Ishikawa (cell line): ENCODE results near the gene EPHA3.

Experiments
- EP300 ChIP-seq: IDR thresholded peaks from 2 replicates; pipeline ENCODE4 v1.6.1; 2012; ENCODE audit warnings: borderline replicate concordance
- NFIC ChIP-seq: IDR thresholded peaks from 2 replicates; pipeline ENCODE4 v1.6.1; 2012
- USF1 ChIP-seq: IDR thresholded peaks from 2 replicates; pipeline ENCODE4 v1.6.1; 2012
- YY1 ChIP-seq: IDR thresholded peaks from 2 replicates; pipeline ENCODE4 v1.6.1; 2012; ENCODE audit warnings: low read depth
- TF ChIP-seq, protein P1 (sequence below): IDR thresholded peaks from 2 replicates; pipeline ENCODE4 v1.6.1; 2012

DNA sequence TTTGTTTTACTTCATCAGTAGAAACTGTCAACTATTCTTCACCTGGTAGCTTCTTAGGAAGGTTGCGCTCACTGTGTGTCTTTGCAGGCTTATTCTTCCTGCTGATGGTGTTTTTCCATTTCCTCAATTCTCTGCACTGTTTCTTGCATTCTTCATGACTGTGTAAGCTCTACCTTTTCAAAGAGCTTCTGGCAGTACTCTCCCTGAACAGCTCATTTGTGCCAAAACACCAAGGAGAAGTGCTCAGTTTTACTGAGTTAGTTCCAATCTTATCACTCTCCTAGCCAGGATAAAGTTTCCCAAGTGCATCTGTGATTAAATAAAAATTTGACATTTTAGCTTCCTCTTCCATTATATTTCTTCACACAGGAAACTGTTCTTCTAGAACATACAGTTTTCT lies 339.8 kb downstream of the EPHA3 start:
- TF ChIP-seq YY1, result no peak
- TF ChIP-seq, protein P1, sequence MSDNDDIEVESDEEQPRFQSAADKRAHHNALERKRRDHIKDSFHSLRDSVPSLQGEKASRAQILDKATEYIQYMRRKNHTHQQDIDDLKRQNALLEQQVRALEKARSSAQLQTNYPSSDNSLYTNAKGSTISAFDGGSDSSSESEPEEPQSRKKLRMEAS, result no peak
- no peak for TF ChIP-seq EP300
- TF ChIP-seq USF1, result no peak
- TF ChIP-seq NFIC, result no peak
